Esophagus muscularis mucosa (tissue), 4 donors: ENCODE data around the gene L2HGDH. TPM values are rescaled to one million over a fixed set of nuclear protein-coding genes. Genes with fewer than 3 reads are reported as not detected.

Source experiments
- DNase-seq: peaks from one replicate; pipeline ENCODE4 v3.0.0-alpha.2; 2017; ENCODE audit errors: extremely low spot score
- H3K27ac ChIP-seq, 4 donors: fragments of 200-600 bp; sonication (generic); replicated peaks in 1 of 4; 1 replicate in 3 of 4; 2 replicates in 1 of 4; pipeline ENCODE4 v1.5.1; 2016 to 2019; ENCODE audit warnings: mild to moderate bottlenecking in 1 of 4
- H3K27me3 ChIP-seq, 4 donors: fragments of 200-600 bp; sonication (generic); one replicate each; pipeline versions ENCODE4 v1.5.1 to v1.6.0; 2016 to 2019
- H3K36me3 ChIP-seq, 4 donors: fragments of 200-600 bp; sonication (generic); one replicate each; pipeline ENCODE4 v1.5.1; 2016 to 2019
- H3K4me1 ChIP-seq, 4 donors: fragments of 200-600 bp; sonication (generic); one replicate each; pipeline ENCODE4 v1.5.1; 2016 to 2019
- H3K4me3 ChIP-seq, 4 donors: fragments of 200-600 bp; sonication (generic); 1 replicate in 2 of 4; 2 replicates in 2 of 4; pipeline ENCODE4 v1.5.1; 2016 to 2019; ENCODE audit warnings: mild to moderate bottlenecking in 4 of 4, moderate library complexity in 1 of 4
- H3K9me3 ChIP-seq, 4 donors: fragments of 200-600 bp; sonication (generic); 1 replicate in 3 of 4; 2 replicates in 1 of 4; pipeline ENCODE4 v1.5.1; 2016 to 2019
- CTCF ChIP-seq, 3 experiments: fragments of 200-600 bp in 2 of 3; fragments of 450-650 bp in 1 of 3; sonication (generic) in 2 of 3; IDR thresholded peaks; one replicate each; pipeline ENCODE4 v1.5.1; 2017 to 2019; ENCODE audit warnings: antibody characterized with exemption in 3 of 3, mild to moderate bottlenecking in 2 of 3, moderate library complexity in 1 of 3
- EP300 ChIP-seq: sonication (generic); formaldehyde crosslinking; IDR thresholded peaks from one replicate; pipeline ENCODE4 v1.6.1; 2017; ENCODE audit warnings: antibody characterized with exemption
- POLR2A ChIP-seq: fragments of 450-650 bp; IDR thresholded peaks from one replicate; pipeline ENCODE4 v1.6.1; 2017; ENCODE audit warnings: antibody characterized with exemption, moderate library complexity, mild to moderate bottlenecking, low read depth
- POLR2AphosphoS5 ChIP-seq, 2 donors: sonication (generic); formaldehyde crosslinking; IDR thresholded peaks; one replicate each; pipeline ENCODE4 v1.6.1; 2017; ENCODE audit warnings: antibody characterized with exemption in 2 of 2
- WGBS: methylation state at CpG from one replicate; pipeline ENCODE4 v1.1.5; 2018; 5-methylcytosine and 5-hydroxymethylcytosine counted together
- intact Hi-C: fragments of 100-400 bp; cut with DNase I; formaldehyde crosslinking; loops from one replicate; pipeline ENCODE4 v1.15.1; 2023
- total RNA-seq, 4 donors: library from RNA; depleted of rRNA; stranded (reverse); fragments of >200 nt; gene quantifications; one replicate each; pipeline versions ENCODE4 v1.1.0 to v1.2.1, GENCODE V29; 2016

The L2HGDH gene
- total RNA-seq, 4 donors from 2014 or later = 4.0 to 12.2 (median 7.7) TPM

GRCh38 chr14:50230701-50231474 is 81.1 kb downstream of the L2HGDH start:
- Histone ChIP-seq H3K36me3 (no peaks in the 10 kb centered on the region), H3K4me3 (peak overlapping the region; percentile 70 to 83 (median 76)), H3K27me3 (no peaks in the 10 kb centered on the region), H3K9me3 (no peaks in the 10 kb centered on the region), H3K27ac (peak overlapping the region; percentile 94 to 98 (median 96)), H3K4me1 (peaks cover 32 to 62% (median 61%) of the 10 kb centered on the region in 4 donors)
- intact Hi-C loops = no loop called here
- no peak for DNase-seq
- WGBS = 0% methylated on average over 19 of the region's 64 CpGs
- no peak for TF ChIP-seq EP300
- TF ChIP-seq POLR2AphosphoS5 (IDR thresholded peaks at IDR 0.05) = peak; percentile 17 to 27

- peaks cover 37 to 68% (median 67%) of the 10 kb centered on the region in 4 donors for H3K4me1 ChIP-seq
- no peaks in the 10 kb centered on the region for H3K27me3 ChIP-seq
- H3K9me3 ChIP-seq = no peaks in the 10 kb centered on the region
- H3K4me3 ChIP-seq = peak overlapping the region; percentile 70 to 83 (median 76)
- intact Hi-C loops = no loop called here
- no peak for TF ChIP-seq EP300
- no peak for TF ChIP-seq POLR2AphosphoS5 (IDR thresholded peaks at IDR 0.05)
- no peak for TF ChIP-seq POLR2A
- TF ChIP-seq CTCF (IDR thresholded peaks at IDR 0.05) = no peak
- no peaks in the 10 kb centered on the region for H3K36me3 ChIP-seq
- 3% methylated on average over 6 of the region's 6 CpGs for WGBS
- peak overlapping the region; percentile 94 to 98 (median 96) for H3K27ac ChIP-seq
- no peak for DNase-seq
These were observed 81.7 kb downstream of the L2HGDH start for GRCh38 chr14:50230401-50230700.

GRCh38 chr14:50229681-50230080 is 82.3 kb downstream of the L2HGDH start:
- no peaks in the 10 kb centered on the region for H3K9me3 ChIP-seq
- 46% methylated on average over 2 of the region's 2 CpGs for WGBS
- peaks cover 44 to 74% (median 73%) of the 10 kb centered on the region in 4 donors for H3K4me1 ChIP-seq
- peak overlapping the region; percentile 94 to 98 (median 96) for H3K27ac ChIP-seq
- intact Hi-C loops = no loop called here
- no peak for DNase-seq
- TF ChIP-seq EP300 (no peak), POLR2A (no peak), CTCF (IDR thresholded peaks at IDR 0.05) (no peak), POLR2AphosphoS5 (IDR thresholded peaks at IDR 0.05) (no peak)
- H3K36me3 ChIP-seq = no peaks in the 10 kb centered on the region
- peak overlapping the region; percentile 70 to 83 (median 76) for H3K4me3 ChIP-seq
- H3K27me3 ChIP-seq = no peaks in the 10 kb centered on the region

GRCh38 chr14:50228313-50228712 is 83.7 kb downstream of the L2HGDH start:
- Histone ChIP-seq H3K9me3 (no peaks in the 10 kb centered on the region), H3K4me1 (peaks cover 44 to 84% (median 80%) of the 10 kb centered on the region in 4 donors)

DNA sequence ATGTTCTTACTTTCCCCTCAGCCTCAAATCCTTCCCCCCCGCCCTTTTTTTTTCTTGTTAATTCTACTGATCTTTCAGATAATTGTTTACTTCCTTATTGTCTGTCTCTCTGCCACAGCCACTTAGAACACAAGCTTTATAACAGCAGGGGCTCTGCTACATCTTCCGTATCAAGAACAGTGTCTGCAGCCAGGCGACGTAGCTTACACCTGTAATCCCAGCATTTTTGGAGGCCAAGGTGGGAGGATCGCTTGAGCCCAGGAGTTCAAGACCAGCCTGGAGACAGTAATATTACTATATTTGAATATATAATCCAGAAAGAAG is 86.1 kb downstream of the L2HGDH start:
- TF ChIP-seq POLR2AphosphoS5 (IDR thresholded peaks at IDR 0.05) (no peak), CTCF (IDR thresholded peaks at IDR 0.05) (no peak), POLR2A (no peak), EP300 (no peak)
- Histone ChIP-seq H3K4me3 (peak overlapping the region in 3 of 4 donors; percentile 5 to 17 (median 16)), H3K36me3 (no peaks in the 10 kb centered on the region), H3K4me1 (peaks cover 56 to 91% (median 86%) of the 10 kb centered on the region in 4 donors), H3K9me3 (no peaks in the 10 kb centered on the region), H3K27ac (peak overlapping the region; percentile 71 to 74 (median 71)), H3K27me3 (no peaks in the 10 kb centered on the region)
- intact Hi-C loops = no loop called here
- no peak for DNase-seq
- 61% methylated on average over 5 of the region's 5 CpGs for WGBS

More at GRCh38 chr14:50228313-50228712, 83.7 kb downstream of the L2HGDH start:
- TF ChIP-seq POLR2AphosphoS5 (IDR thresholded peaks at IDR 0.05) (no peak), POLR2A (no peak)
- Histone ChIP-seq H3K27me3 (no peaks in the 10 kb centered on the region), H3K27ac (no peak overlapping the region), H3K4me3 (no peak overlapping the region), H3K36me3 (no peaks in the 10 kb centered on the region)
- no peak for DNase-seq
- WGBS = 98% methylated on average over 2 of the region's 2 CpGs
- intact Hi-C loops = no loop called here
